NT2/D1 (cell line): ENCODE data around the gene CDK19.

Experiments
- SUZ12 ChIP-seq: IDR thresholded peaks from 2 replicates; pipeline ENCODE4 v1.6.1; 2011; ENCODE audit not compliant: insufficient read length, insufficient read depth; ENCODE audit errors: extremely low read depth
- YY1 ChIP-seq: IDR thresholded peaks from 2 replicates; pipeline ENCODE4 v1.6.1; 2011; ENCODE audit not compliant: insufficient read length, insufficient read depth
- ZNF274 ChIP-seq: IDR thresholded peaks from 2 replicates; pipeline ENCODE4 v1.6.1; 2011; ENCODE audit warnings: mild to moderate bottlenecking, low read depth, low read length

- TF ChIP-seq ZNF274 (no peak), SUZ12 (no peak), YY1 (no peak)
Measured at GRCh38 chr6:110567957-110568696, 247.1 kb downstream of the CDK19 start.
